ENCODE results near the gene CCR5AS.

Gene CCR5AS

DNA sequence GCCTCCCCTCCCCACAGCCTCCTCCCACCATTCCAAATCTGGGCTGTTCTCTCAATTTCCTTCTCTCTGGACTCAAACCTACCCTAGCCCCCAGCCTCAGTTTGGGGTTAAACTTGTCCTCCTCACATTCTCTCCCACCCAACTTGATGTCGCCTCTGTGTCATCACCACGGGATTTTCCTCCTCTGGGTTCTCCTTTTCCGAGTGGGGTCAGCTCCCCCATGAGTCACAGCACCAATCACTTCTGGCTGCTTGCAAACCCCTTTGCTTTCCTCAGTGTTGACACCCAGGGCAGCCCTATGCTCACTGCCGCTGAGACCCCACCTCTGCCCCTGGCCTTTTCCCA is 451 bp downstream of the CCR5AS start:
- Histone ChIP-seq H3K79me2 (ENCODE audit: control insufficient read depth in 1 of 2, insufficient read depth in 2 of 2, low read length in 2 of 2) (no peaks in the 10 kb centered on the region), H4K5ac (ENCODE audit: insufficient read length, low read depth, low read length) (no peak overlapping the region), H2BK12ac (ENCODE audit: low read depth, low read length) (no peak overlapping the region), H3K9me3 (ENCODE audit: insufficient read depth in 2 of 2, low read depth in 1 of 2, low read length in 1 of 2) (no peaks in the 10 kb centered on the region), H4K20me1 (replicated peaks in 1 of 2; ENCODE audit: control insufficient read depth in 1 of 2, insufficient read depth in 2 of 2, low read length in 2 of 2) (no peaks in the 10 kb centered on the region), H3K4ac (replicated peaks; ENCODE audit: insufficient read length, low read depth, low read length) (no peak overlapping the region), H3K9ac (replicated peaks in 1 of 4; ENCODE audit: extremely low read depth in 1 of 4, low read depth in 3 of 4, low read length in 3 of 4) (no peak overlapping the region), H3K14ac (ENCODE audit: insufficient read length) (no peak overlapping the region), H2AFZ (ENCODE audit: low read length) (no peak overlapping the region), H3K4me2 (ENCODE audit: insufficient read depth in 1 of 2, low read depth in 2 of 2, low read length in 2 of 2) (no peak overlapping the region), H2BK120ac (replicated peaks; ENCODE audit: low read depth, low read length) (no peak overlapping the region), H3K23ac (ENCODE audit: insufficient read length) (no peak overlapping the region), H2AK5ac (ENCODE audit: low read depth, low read length) (no peak overlapping the region), H3K27me3 (replicated peaks in 1 of 4; ENCODE audit: control insufficient read depth in 3 of 4, extremely low read depth in 1 of 4, insufficient read depth in 3 of 4, low read length in 3 of 4) (no peaks in the 10 kb centered on the region; a peak in 1 of 7 replicates), H3K4me1 (replicated peaks in 1 of 4; ENCODE audit: control insufficient read depth in 3 of 4, insufficient read depth in 4 of 4, low read length in 3 of 4) (no peaks in the 10 kb centered on the region), H3K79me1 (ENCODE audit: low read depth, low read length) (no peaks in the 10 kb centered on the region), H3K27ac (ENCODE audit: low read depth, low read length) (no peak overlapping the region), H4K8ac (ENCODE audit: extremely low read depth, insufficient read depth, low read length) (no peak overlapping the region), H2BK20ac (ENCODE audit: low read length) (no peak overlapping the region), H2BK15ac (ENCODE audit: low read length) (no peak overlapping the region), H4K91ac (replicated peaks; ENCODE audit: insufficient read length, low read length) (no peak overlapping the region), H3K36me3 (ENCODE audit: control insufficient read depth in 2 of 4, insufficient read depth in 4 of 4, low read length in 3 of 4) (no peaks in the 10 kb centered on the region), H3K4me3 (ENCODE audit: extremely low read depth in 1 of 4, insufficient read depth in 2 of 4, low read depth in 3 of 4, low read length in 4 of 4) (no peak overlapping the region), H2BK5ac (ENCODE audit: low read depth, low read length) (no peak overlapping the region), H3K18ac (ENCODE audit: extremely low read depth, low read length) (no peak overlapping the region), H3K23me2 (ENCODE audit: low read depth, low read length) (no peaks in the 10 kb centered on the region), H3K56ac (replicated peaks; ENCODE audit: insufficient read length, low read depth, low read length) (no peak overlapping the region)
- WGBS, 2 experiments (ENCODE audit: extremely low coverage in 1 of 2, insufficient coverage in 1 of 2, insufficient read length in 1 of 2, insufficient replicate concordance in 2 of 2, low coverage in 1 of 2, low lambda C conversion rate in 2 of 2, missing lambda C conversion rate in 1 of 2) = 97% methylated on average over 4 of the region's 4 CpGs; no CpG with 5 or more reads in 1 of the 2 experiments
- DNase-seq (ENCODE audit: low read depth in 1 of 2, low spot score in 2 of 2) (no peak), FAIRE-seq (no peak)
- POLR2A ChIA-PET (ENCODE audit: partially characterized antibody) = no interaction called here
- CTCF ChIA-PET (ENCODE audit: partially characterized antibody) = interaction anchor here (3.2 to 5.3 kb wide), 3 partner anchors 17 to 44 kb away, joined by 12 to 31 read pairs (median 14); no protein-coding TSS in a partner anchor
- no peak for TF ChIP-seq CHD7 (IDR thresholded peaks at IDR 0.05; ENCODE audit: insufficient replicate concordance, low read length)
